ENCODE data around the gene UBC. TPM values are rescaled to one million over a fixed set of nuclear protein-coding genes. Genes with fewer than 3 reads are reported as not detected.
A peak's percentile ranks its signal among the peaks of the same experiment; 100 is the strongest.
"Not testable (repeated sequence)": the region's sequence is repeated elsewhere in the genome, so short reads cannot be mapped to it uniquely, and the experiment has no call there.

The UBC gene
- total and polyA plus RNA-seq, 5 donors from 2014 or later: 1,179 to 2,012 (median 1,557) TPM

- H3K36me3 ChIP-seq (ENCODE audit: control insufficient read depth, insufficient read depth, low read length): no peaks in the 10 kb centered on the region
- no peaks in the 10 kb centered on the region for H3K27me3 ChIP-seq (ENCODE audit: control insufficient read depth, insufficient read depth, low read length)
- H3K4me1 ChIP-seq (ENCODE audit: control insufficient read depth, insufficient read depth, low read length, poor library complexity, severe bottlenecking): peaks cover 12% of the 10 kb centered on the region
- ATAC-seq (ENCODE audit: low read depth in 2 of 2): no peak
- H3K4me3 Mint-ChIP-seq: peak overlapping the region in 3 of 4 donors; percentile 41 to 98 (median 54)
- no peak overlapping the region for H3K27ac ChIP-seq (ENCODE audit: insufficient read depth, low read length, poor library complexity, severe bottlenecking)
- peaks cover 0 to 6% (median 2%) of the 10 kb centered on the region in 7 donors for H3K9me3 Mint-ChIP-seq
- H3K27me3 Mint-ChIP-seq: peaks cover 27% of the 10 kb centered on the region
- H3K4me1 Mint-ChIP-seq: peaks cover 16 to 36% (median 23%) of the 10 kb centered on the region in 4 donors
- H3K9me3 ChIP-seq (ENCODE audit: control insufficient read depth in 2 of 2, low read length in 2 of 2): no peaks in the 10 kb centered on the region
- H3K36me3 Mint-ChIP-seq: peaks cover 8% of the 10 kb centered on the region
- no peak overlapping the region for H3K27ac Mint-ChIP-seq
- no peak overlapping the region for H3K4me3 ChIP-seq (ENCODE audit: low read depth, low read length)
- no peak for DNase-seq
Observed at GRCh38 chr12:124930586-124930985, 16.1 kb upstream of the UBC start.

DNA sequence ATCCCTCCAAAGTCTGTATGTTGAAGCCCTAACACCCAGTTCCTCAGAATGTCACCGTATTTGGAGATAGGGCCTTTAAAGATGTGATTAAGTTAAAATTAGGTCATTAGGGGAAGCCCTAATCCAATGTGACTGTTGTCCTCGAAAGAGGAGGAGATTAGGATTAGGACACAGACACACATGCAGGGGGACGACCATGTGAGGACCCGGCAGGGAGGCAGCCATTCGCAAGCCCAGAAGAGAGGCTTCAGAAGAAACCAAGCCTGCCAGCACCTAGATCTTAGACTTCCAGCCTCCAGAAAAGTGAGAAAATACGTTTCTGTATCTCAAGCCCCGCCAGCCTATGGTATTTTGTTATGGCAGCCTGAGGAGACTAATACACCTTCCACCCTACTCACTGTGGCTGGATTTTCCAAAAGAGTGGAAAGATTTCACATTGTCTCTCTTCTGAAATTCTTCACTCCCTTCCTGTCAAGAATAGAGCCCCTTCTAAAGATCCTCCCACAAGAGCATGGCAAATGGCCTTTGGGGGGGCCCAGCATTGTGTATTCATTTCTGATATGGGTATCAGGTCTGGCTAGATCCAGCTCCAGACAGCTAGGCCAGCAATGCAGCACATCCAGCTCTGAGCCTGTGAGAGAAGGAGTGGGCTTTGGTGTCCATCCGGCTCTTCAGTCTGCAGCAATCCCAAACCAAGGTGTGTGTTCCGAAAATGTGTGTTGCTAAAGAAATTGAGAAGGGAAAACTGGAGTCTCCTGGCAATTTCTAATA is 15.4 kb upstream of the UBC start:
- H3K4me1 ChIP-seq (ENCODE audit: control insufficient read depth, insufficient read depth, low read length, poor library complexity, severe bottlenecking): peaks cover 12% of the 10 kb centered on the region
- peaks cover 0 to 6% (median 2%) of the 10 kb centered on the region in 7 donors for H3K9me3 Mint-ChIP-seq
- H3K36me3 ChIP-seq (ENCODE audit: control insufficient read depth, insufficient read depth, low read length): no peaks in the 10 kb centered on the region
- H3K4me1 Mint-ChIP-seq: peaks cover 17 to 42% (median 24%) of the 10 kb centered on the region in 4 donors
- peaks cover 8% of the 10 kb centered on the region for H3K36me3 Mint-ChIP-seq
- no peaks in the 10 kb centered on the region for H3K27me3 ChIP-seq (ENCODE audit: control insufficient read depth, insufficient read depth, low read length)
- peak overlapping the region in 1 of 3 donors; percentile 99 for H3K27ac Mint-ChIP-seq
- no peak overlapping the region for H3K27ac ChIP-seq (ENCODE audit: insufficient read depth, low read length, poor library complexity, severe bottlenecking)
- no peak overlapping the region for H3K4me3 ChIP-seq (ENCODE audit: low read depth, low read length)
- peak overlapping the region in 3 of 4 donors; percentile 95 to 98 (median 98) for H3K4me3 Mint-ChIP-seq
- ATAC-seq (ENCODE audit: low read depth in 2 of 2): no peak
- H3K9me3 ChIP-seq (ENCODE audit: control insufficient read depth in 2 of 2, low read length in 2 of 2): no peaks in the 10 kb centered on the region
- no peak for DNase-seq
- H3K27me3 Mint-ChIP-seq: peaks cover 27% of the 10 kb centered on the region

- DNase-seq (no peak), ATAC-seq (ENCODE audit: low read depth in 2 of 2) (no peak)
- no peaks in the 10 kb centered on the region for H3K9me3 ChIP-seq (ENCODE audit: control insufficient read depth in 2 of 2, low read length in 2 of 2)
- H3K9me3 Mint-ChIP-seq: peaks cover 0 to 6% (median 2%) of the 10 kb centered on the region in 7 donors
- peak overlapping the region; percentile 94 to 98 (median 96) for H3K4me3 Mint-ChIP-seq
- peaks cover 8% of the 10 kb centered on the region for H3K36me3 Mint-ChIP-seq
- H3K36me3 ChIP-seq (ENCODE audit: control insufficient read depth, insufficient read depth, low read length): no peaks in the 10 kb centered on the region
- no peaks in the 10 kb centered on the region for H3K27me3 ChIP-seq (ENCODE audit: control insufficient read depth, insufficient read depth, low read length)
- no peak overlapping the region for H3K27ac ChIP-seq (ENCODE audit: insufficient read depth, low read length, poor library complexity, severe bottlenecking)
- H3K4me1 Mint-ChIP-seq: peaks cover 17 to 46% (median 25%) of the 10 kb centered on the region in 4 donors
- H3K27ac Mint-ChIP-seq: peak overlapping the region; percentile 78 to 100 (median 99)
- H3K4me3 ChIP-seq (ENCODE audit: low read depth, low read length): peak overlapping the region; percentile 85
- peaks cover 12% of the 10 kb centered on the region for H3K4me1 ChIP-seq (ENCODE audit: control insufficient read depth, insufficient read depth, low read length, poor library complexity, severe bottlenecking)
- H3K27me3 Mint-ChIP-seq: peaks cover 30% of the 10 kb centered on the region
Observed at GRCh38 chr12:124928912-124929530, 14.6 kb upstream of the UBC start.

- Mint-ChIP-seq H3K36me3 (peaks cover 8% of the 10 kb centered on the region), H3K9me3 (peaks cover 0 to 6% (median 2%) of the 10 kb centered on the region in 7 donors), H3K27ac (peak overlapping the region; percentile 98 to 100 (median 99)), H3K27me3 (peaks cover 31% of the 10 kb centered on the region), H3K4me1 (peaks cover 17 to 47% (median 25%) of the 10 kb centered on the region in 4 donors), H3K4me3 (peak overlapping the region; percentile 94 to 98 (median 96))
- H3K27me3 ChIP-seq (ENCODE audit: control insufficient read depth, insufficient read depth, low read length): no peaks in the 10 kb centered on the region
- H3K27ac ChIP-seq (ENCODE audit: insufficient read depth, low read length, poor library complexity, severe bottlenecking): peak overlapping the region; percentile 72
- no peaks in the 10 kb centered on the region for H3K9me3 ChIP-seq (ENCODE audit: control insufficient read depth in 2 of 2, low read length in 2 of 2)
- H3K4me1 ChIP-seq (ENCODE audit: control insufficient read depth, insufficient read depth, low read length, poor library complexity, severe bottlenecking): peaks cover 12% of the 10 kb centered on the region
- peak in 1 of 2 donors; percentile 41 for ATAC-seq (ENCODE audit: low read depth in 2 of 2)
- no peaks in the 10 kb centered on the region for H3K36me3 ChIP-seq (ENCODE audit: control insufficient read depth, insufficient read depth, low read length)
- H3K4me3 ChIP-seq (ENCODE audit: low read depth, low read length): peak overlapping the region; percentile 85
- DNase-seq: no peak
Observed at GRCh38 chr12:124928095-124928911, 13.9 kb upstream of the UBC start.

DNA sequence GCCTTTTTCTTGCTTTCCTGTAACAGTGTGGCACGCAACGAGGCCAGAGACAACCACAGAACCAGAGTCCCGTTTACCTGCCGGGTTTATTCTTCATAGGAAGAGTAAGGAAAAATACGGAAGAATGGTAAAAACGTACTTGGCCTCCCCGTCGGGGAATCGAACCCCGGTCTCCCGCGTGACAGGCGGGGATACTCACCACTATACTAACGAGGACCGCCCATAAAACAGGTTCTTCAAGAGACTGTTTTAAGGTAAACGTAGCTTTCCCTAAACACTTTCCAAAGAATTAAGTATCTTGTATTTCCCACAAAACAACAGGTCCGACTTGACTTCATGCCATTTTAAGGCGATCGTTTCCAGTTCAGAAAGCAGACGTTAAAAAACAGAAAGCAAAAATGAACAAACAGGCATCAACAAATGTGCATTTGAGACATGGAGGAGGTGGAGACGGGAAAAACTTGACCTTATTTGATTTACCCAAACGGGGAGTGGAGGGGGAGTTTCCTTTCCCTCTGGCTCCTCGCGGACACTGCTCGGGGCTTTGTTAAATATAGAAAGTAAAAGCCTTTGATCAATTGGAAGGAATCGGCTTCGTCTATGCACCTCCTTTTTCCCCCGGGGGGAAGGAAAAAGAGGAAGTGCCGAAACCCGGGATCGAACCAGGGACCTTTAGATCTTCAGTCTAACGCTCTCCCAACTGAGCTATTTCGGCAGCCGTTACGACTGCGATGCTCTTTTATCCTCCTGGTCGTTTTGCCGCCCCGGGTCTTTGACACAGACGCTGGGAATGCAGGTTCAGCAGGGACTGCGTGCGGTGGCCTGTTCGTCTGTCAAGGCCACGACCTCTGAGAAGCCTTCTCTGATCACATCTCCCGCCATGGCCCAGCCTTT is 13.0 kb upstream of the UBC start:
- DNase-seq: peak; percentile 78 to 89 (median 87)
- H3K36me3 Mint-ChIP-seq: peaks cover 8% of the 10 kb centered on the region
- H3K9me3 ChIP-seq (ENCODE audit: control insufficient read depth in 2 of 2, low read length in 2 of 2): no peaks in the 10 kb centered on the region
- H3K27me3 Mint-ChIP-seq: peaks cover 31% of the 10 kb centered on the region
- H3K4me1 ChIP-seq (ENCODE audit: control insufficient read depth, insufficient read depth, low read length, poor library complexity, severe bottlenecking): peaks cover 12% of the 10 kb centered on the region
- H3K9me3 Mint-ChIP-seq: peaks cover 0 to 6% (median 2%) of the 10 kb centered on the region in 7 donors
- peak; percentile 77 to 78 for ATAC-seq (ENCODE audit: low read depth in 2 of 2)
- H3K4me3 ChIP-seq (ENCODE audit: low read depth, low read length): peak overlapping the region; percentile 85
- H3K27ac Mint-ChIP-seq: peak overlapping the region; percentile 98 to 100 (median 99)
- H3K4me1 Mint-ChIP-seq: peaks cover 17 to 48% (median 28%) of the 10 kb centered on the region in 4 donors
- peak overlapping the region; percentile 94 to 98 (median 96) for H3K4me3 Mint-ChIP-seq
- no peaks in the 10 kb centered on the region for H3K27me3 ChIP-seq (ENCODE audit: control insufficient read depth, insufficient read depth, low read length)
- H3K27ac ChIP-seq (ENCODE audit: insufficient read depth, low read length, poor library complexity, severe bottlenecking): peak overlapping the region; percentile 72
- no peaks in the 10 kb centered on the region for H3K36me3 ChIP-seq (ENCODE audit: control insufficient read depth, insufficient read depth, low read length)

GRCh38 chr12:124925782-124926181 is 11.3 kb upstream of the UBC start:
- H3K27me3 ChIP-seq (ENCODE audit: control insufficient read depth, insufficient read depth, low read length); H3K9me3 ChIP-seq (ENCODE audit: control insufficient read depth in 2 of 2, low read length in 2 of 2); H3K36me3 ChIP-seq (ENCODE audit: control insufficient read depth, insufficient read depth, low read length); H3K27ac ChIP-seq (ENCODE audit: insufficient read depth, low read length, poor library complexity, severe bottlenecking); ATAC-seq (ENCODE audit: low read depth in 2 of 2); H3K9me3 Mint-ChIP-seq; H3K4me3 ChIP-seq (ENCODE audit: low read depth, low read length); DNase-seq; H3K36me3 Mint-ChIP-seq: not testable (repeated sequence)
- Mint-ChIP-seq H3K4me1 (peaks cover 32 to 64% (median 44%) of the 10 kb centered on the region in 4 donors), H3K27me3 (peaks cover 36% of the 10 kb centered on the region), H3K4me3 (peak overlapping the region in 2 of 4 donors; percentile 70 to 98), H3K27ac (peak overlapping the region in 2 of 3 donors; percentile 5 to 99)
- H3K4me1 ChIP-seq (ENCODE audit: control insufficient read depth, insufficient read depth, low read length, poor library complexity, severe bottlenecking): peaks cover 28% of the 10 kb centered on the region
